H1 (cell line): ENCODE measurements around the gene SEC14L5. TPM values are rescaled to one million over a fixed set of nuclear protein-coding genes. Genes with fewer than 3 reads are reported as not detected.
A peak's percentile ranks its signal among the peaks of the same experiment; 100 is the strongest.

Experiments used
- CTCF ChIA-PET: fragments of 300-600 bp; sonication (Branson Sonifier 250); formaldehyde crosslinking; loops from one replicate; lab custom pipeline; 2021; ENCODE audit not compliant: partially characterized antibody; lab: Charles Lee
- POLR2A ChIA-PET: fragments of 300-600 bp; sonication (Branson Sonifier 250); formaldehyde crosslinking; loops from one replicate; lab custom pipeline; 2021; ENCODE audit warnings: inconsistent platforms; ENCODE audit not compliant: partially characterized antibody; lab: Charles Lee
- DNase-seq, 2 experiments: peaks; one replicate each; pipeline versions ENCODE4 v3.0.0 to v3.0.0-alpha.2; 2010 to 2022; ENCODE audit warnings: low spot score in 2 of 2, low read depth in 1 of 2, mixed read lengths in 1 of 2
- FAIRE-seq: peaks from 2 replicates; lab custom pipeline; 2011; peaks lifted over from hg19 to GRCh38; lab: Jason Lieb, UNC
- H2AFZ ChIP-seq: 2 replicates; pipeline ENCODE4 v1.8.1; 2012; ENCODE audit warnings: low read length, inconsistent platforms
- H2AK5ac ChIP-seq: 2 replicates; pipeline ENCODE4 v1.6.1; 2013; ENCODE audit warnings: low read depth, low read length
- H2BK120ac ChIP-seq: replicated peaks from 2 replicates; pipeline ENCODE3; 2013; ENCODE audit warnings: low read depth, low read length, inconsistent platforms
- H2BK12ac ChIP-seq: 2 replicates; pipeline ENCODE4 v1.6.1; 2013; ENCODE audit warnings: low read depth, low read length
- H2BK15ac ChIP-seq: 2 replicates; pipeline ENCODE4 v1.6.1; 2013; ENCODE audit warnings: low read length
- H2BK20ac ChIP-seq: 2 replicates; pipeline ENCODE4 v1.6.1; 2013; ENCODE audit warnings: low read length
- H2BK5ac ChIP-seq: 2 replicates; pipeline ENCODE4 v1.6.1; 2013; ENCODE audit warnings: low read depth, low read length
- H3K14ac ChIP-seq: 2 replicates; pipeline ENCODE4 v1.6.1; 2013; ENCODE audit warnings: inconsistent platforms; ENCODE audit not compliant: insufficient read length
- H3K18ac ChIP-seq: 2 replicates; pipeline ENCODE4 v1.6.1; 2013; ENCODE audit warnings: low read length; ENCODE audit errors: extremely low read depth
- H3K23ac ChIP-seq: 2 replicates; pipeline ENCODE4 v1.6.1; 2013; ENCODE audit warnings: inconsistent platforms; ENCODE audit not compliant: insufficient read length
- H3K23me2 ChIP-seq: 2 replicates; pipeline ENCODE4 v1.6.1; 2013; ENCODE audit warnings: low read depth, low read length
- H3K27ac ChIP-seq: 2 replicates; pipeline ENCODE4 v1.6.1; 2011; ENCODE audit warnings: low read depth, low read length, inconsistent platforms
- H3K27me3 ChIP-seq, 4 experiments: replicated peaks in 1 of 4; 1 replicate in 1 of 4; 2 replicates in 3 of 4; pipeline versions ENCODE4 v1.6.1 to v1.8.1; 2011 to 2013; ENCODE audit warnings: low read length in 3 of 4, mild to moderate bottlenecking in 3 of 4, inconsistent platforms in 2 of 4, mixed read lengths in 2 of 4, moderate library complexity in 1 of 4; ENCODE audit not compliant: control insufficient read depth in 3 of 4, insufficient read depth in 3 of 4; ENCODE audit errors: extremely low read depth in 1 of 4
- H3K36me3 ChIP-seq, 4 experiments: 2 replicates each; pipeline versions ENCODE4 v1.6.1 to v1.8.1; 2011 to 2013; ENCODE audit warnings: mild to moderate bottlenecking in 4 of 4, low read length in 3 of 4, moderate library complexity in 2 of 4, control low read depth in 1 of 4, inconsistent platforms in 1 of 4; ENCODE audit not compliant: insufficient read depth in 4 of 4, control insufficient read depth in 2 of 4
- H3K4ac ChIP-seq: replicated peaks from 2 replicates; pipeline ENCODE3; 2013; ENCODE audit warnings: low read length, low read depth, mixed read lengths, inconsistent platforms; ENCODE audit not compliant: insufficient read length
- H3K4me1 ChIP-seq, 4 experiments: replicated peaks in 1 of 4; 1 replicate in 1 of 4; 2 replicates in 3 of 4; pipeline versions ENCODE4 v1.6.1 to v1.8.1; 2011 to 2013; ENCODE audit warnings: low read length in 3 of 4, inconsistent platforms in 2 of 4, mixed read lengths in 1 of 4; ENCODE audit not compliant: insufficient read depth in 4 of 4, control insufficient read depth in 3 of 4
- H3K4me2 ChIP-seq, 2 experiments: 2 replicates each; pipeline versions ENCODE4 v1.6.1 to v1.8.1; 2011 to 2013; ENCODE audit warnings: low read depth in 2 of 2, low read length in 2 of 2, control low read depth in 1 of 2, inconsistent platforms in 1 of 2, mild to moderate bottlenecking in 1 of 2; ENCODE audit not compliant: insufficient read depth in 1 of 2
- H3K4me3 ChIP-seq, 4 experiments: fragments of 200-600, 300-600 bp in 1 of 4; sonication (generic), shearing (Covaris generic), sonication (Bioruptor Twin) in 1 of 4; 2 replicates each; pipeline versions ENCODE4 v1.5.1 to v1.8.1; 2011 to 2016; ENCODE audit warnings: low read length in 4 of 4, low read depth in 3 of 4, control low read depth in 2 of 4, inconsistent platforms in 2 of 4, mild to moderate bottlenecking in 2 of 4, mixed read lengths in 1 of 4, moderate library complexity in 1 of 4; ENCODE audit not compliant: insufficient read depth in 2 of 4; ENCODE audit errors: extremely low read depth in 1 of 4
- H3K56ac ChIP-seq: replicated peaks from 2 replicates; pipeline ENCODE3; 2013; ENCODE audit warnings: low read depth, mild to moderate bottlenecking, mixed read lengths, low read length, inconsistent platforms; ENCODE audit not compliant: insufficient read length
- H3K79me1 ChIP-seq: 2 replicates; pipeline ENCODE4 v1.6.1; 2013; ENCODE audit warnings: low read depth, low read length, control low read depth
- H3K79me2 ChIP-seq, 2 experiments: 2 replicates each; pipeline versions ENCODE4 v1.6.1 to v1.8.1; 2012 to 2013; ENCODE audit warnings: low read length in 2 of 2, mild to moderate bottlenecking in 2 of 2, inconsistent platforms in 1 of 2; ENCODE audit not compliant: insufficient read depth in 2 of 2, control insufficient read depth in 1 of 2
- H3K9ac ChIP-seq, 4 experiments: replicated peaks in 1 of 4; 1 replicate in 1 of 4; 2 replicates in 3 of 4; pipeline versions ENCODE4 v1.6.1 to v1.8.1; 2011 to 2013; ENCODE audit warnings: low read depth in 3 of 4, low read length in 3 of 4, control low read depth in 2 of 4, mild to moderate bottlenecking in 2 of 4, moderate library complexity in 2 of 4, inconsistent platforms in 1 of 4; ENCODE audit errors: extremely low read depth in 1 of 4
- H3K9me3 ChIP-seq, 2 experiments: 2 replicates each; pipeline versions ENCODE4 v1.6.1 to v1.8.1; 2012 to 2013; ENCODE audit warnings: mild to moderate bottlenecking in 2 of 2, moderate library complexity in 2 of 2, control low read depth in 1 of 2, inconsistent platforms in 1 of 2, low read depth in 1 of 2, low read length in 1 of 2, mixed read lengths in 1 of 2; ENCODE audit not compliant: insufficient read depth in 2 of 2
- H4K20me1 ChIP-seq, 2 experiments: replicated peaks in 1 of 2; 2 replicates each; pipeline versions ENCODE3 to v1.8.1; 2011 to 2013; ENCODE audit warnings: inconsistent platforms in 2 of 2, low read length in 2 of 2, mild to moderate bottlenecking in 1 of 2; ENCODE audit not compliant: insufficient read depth in 2 of 2, control insufficient read depth in 1 of 2
- H4K5ac ChIP-seq: 2 replicates; pipeline ENCODE4 v1.6.1; 2013; ENCODE audit warnings: low read length, low read depth, mixed read lengths, inconsistent platforms; ENCODE audit not compliant: insufficient read length
- H4K8ac ChIP-seq: 2 replicates; pipeline ENCODE4 v1.8.0; 2013; ENCODE audit warnings: mild to moderate bottlenecking, moderate library complexity, low read length, inconsistent platforms; ENCODE audit not compliant: insufficient read depth; ENCODE audit errors: extremely low read depth
- H4K91ac ChIP-seq: replicated peaks from 2 replicates; pipeline ENCODE3; 2013; ENCODE audit warnings: low read length, mixed read lengths, inconsistent platforms; ENCODE audit not compliant: insufficient read length
- POLR2A ChIP-seq, 2 experiments: IDR thresholded peaks; 1 replicate in 1 of 2; 2 replicates in 1 of 2; pipeline ENCODE4 v1.6.1; 2011; ENCODE audit warnings: low read depth in 2 of 2, low read length in 2 of 2, mild to moderate bottlenecking in 2 of 2; ENCODE audit errors: control extremely low read depth in 1 of 2
- RAD21 ChIP-seq, 2 experiments: IDR thresholded peaks in 1 of 2; conservative IDR thresholded peaks in 1 of 2; 2 replicates each; pipeline ENCODE4 v1.6.1; 2011; ENCODE audit warnings: low read depth in 2 of 2, low read length in 2 of 2, improper control_type of control experiment in 1 of 2, inconsistent platforms in 1 of 2, mild to moderate bottlenecking in 1 of 2, moderate library complexity in 1 of 2
- WGBS, 2 experiments: shearing (Covaris generic) in 1 of 2; methylation state at CpG; one replicate each; pipeline versions ENCODE4 v1.1.6 to v1.1.7; 2013 to 2015; ENCODE audit warnings: low lambda C conversion rate in 2 of 2, mixed read lengths in 2 of 2, inconsistent platforms in 1 of 2, low coverage in 1 of 2, missing lambda C conversion rate in 1 of 2; ENCODE audit not compliant: insufficient replicate concordance in 2 of 2, insufficient coverage in 1 of 2, insufficient read length in 1 of 2; ENCODE audit errors: extremely low coverage in 1 of 2, missing lambda C conversion rate in 1 of 2; 5-methylcytosine and 5-hydroxymethylcytosine counted together
- polyA plus RNA-seq, 7 experiments: library from polyadenylated mRNA; depleted of rRNA in 3 of 7; stranded (reverse) in 5 of 7; unstranded in 2 of 7; fragments of >200 nt in 5 of 7; fragments of 200-250 nt in 2 of 7; gene quantifications; 1 replicate in 5 of 7; 2 replicates in 1 of 7; 4 replicates in 1 of 7; pipeline versions ENCODE4 v1.2.1 to v1.2.3, GENCODE V29; 2011 to 2013; ENCODE audit warnings: missing spikeins in 2 of 7, mixed read lengths in 2 of 7
- total RNA-seq: library from RNA; stranded (reverse); fragmentation: NEBNext Ultra II Directional; extraction: Animal tissue kit (Norgen Biotek cat#: 25700); gene quantifications from 2 replicates; pipeline ENCODE4 v1.2.1, GENCODE V29; 2021

SEC14L5 gene
- total and polyA plus RNA-seq, 2 of the 8 experiments (the other 6 are each of a cell fraction or from before 2014, with no cell fraction given): 1.9 to 3.0 TPM

DNA sequence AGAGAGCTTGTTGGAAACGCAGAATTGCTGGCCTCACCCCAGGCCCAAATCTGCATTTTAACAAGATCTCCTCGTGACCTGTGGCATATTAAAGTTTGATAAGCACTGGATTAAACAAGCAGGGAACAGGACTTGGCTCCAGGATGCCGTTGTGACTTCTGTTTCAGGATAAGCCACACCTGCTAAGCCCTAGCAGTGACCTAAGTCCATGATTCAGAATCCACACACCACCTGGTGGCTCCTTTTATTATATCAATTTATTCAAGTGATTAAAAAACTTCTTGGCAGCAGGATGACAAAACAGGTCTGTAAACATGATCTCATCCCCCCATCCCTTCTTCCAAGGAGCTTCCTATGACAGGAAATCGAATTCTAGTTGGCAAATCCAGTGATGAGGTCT lies 66.5 kb downstream of the SEC14L5 start:
- H2AFZ ChIP-seq: no peak overlapping the region
- H3K14ac ChIP-seq: no peak overlapping the region
- H3K18ac ChIP-seq: no peak overlapping the region
- FAIRE-seq: no peak
- H2BK5ac ChIP-seq: no peak overlapping the region
- POLR2A ChIA-PET: interaction anchor here (0.6 to 2.2 kb wide), 6 partner anchors 9 to 735 kb away, joined by 3 to 8 read pairs (median 4); partner anchors contain the start of genes NAGPA and SEC14L5
- H2BK20ac ChIP-seq: no peak overlapping the region
- H2BK120ac ChIP-seq: no peak overlapping the region
- H2BK12ac ChIP-seq: no peak overlapping the region
- H3K79me1 ChIP-seq: no peaks in the 10 kb centered on the region
- H3K36me3 ChIP-seq: no peaks in the 10 kb centered on the region
- H4K5ac ChIP-seq: no peak overlapping the region
- no peak overlapping the region for H3K27ac ChIP-seq
- no peak overlapping the region for H3K9ac ChIP-seq
- H3K27me3 ChIP-seq: no peaks in the 10 kb centered on the region
- no peak overlapping the region for H3K4ac ChIP-seq
- H3K56ac ChIP-seq: no peak overlapping the region
- no peak overlapping the region for H3K4me3 ChIP-seq
- H3K23ac ChIP-seq: no peak overlapping the region
- no peaks in the 10 kb centered on the region for H4K20me1 ChIP-seq
- no peaks in the 10 kb centered on the region for H3K23me2 ChIP-seq
- TF ChIP-seq POLR2A (IDR thresholded peaks at IDR 0.05; ENCODE audit: control extremely low read depth in 1 of 2, low read depth in 2 of 2, low read length in 2 of 2) (no peak), RAD21 (IDR thresholded peaks at IDR 0.05 in 1 of 2, conservative IDR thresholded peaks at IDR 0.05 in 1 of 2; ENCODE audit: low read depth in 2 of 2, low read length in 2 of 2) (peak; percentile 30 to 33)
- TF ChIP-seq, all 59 proteins: peak for 1
- Histone ChIP-seq H2AK5ac (no peak overlapping the region), H2BK15ac (0 out of 2 replicates have a peak overlapping the region, but pooled peaks have one; percentile 29), H3K4me2 (no peak overlapping the region), H4K8ac (peak overlapping the region; percentile 22; the same call in 1 of the 2 replicates), H3K9me3 (no peaks in the 10 kb centered on the region), H3K79me2 (no peaks in the 10 kb centered on the region), H4K91ac (no peak overlapping the region), H3K4me1 (peaks cover 0 to 4% (median 1%) of the 10 kb centered on the region in 4 experiments; a peak in 3 of 7 replicates)
- CTCF ChIA-PET: interaction anchor here (0.6 to 3.7 kb wide), 27 partner anchors 9 to 443 kb away, joined by 3 to 30 read pairs (median 4); partner anchors contain the start of genes NAGPA and SEC14L5
- 91% methylated on average over 4 of the region's 4 CpGs; no CpG with 5 or more reads in 1 of the 2 experiments for WGBS, 2 experiments
- DNase-seq: no peak
